ENCODE measurements around the gene MIDN. TPM values are rescaled to one million over a fixed set of nuclear protein-coding genes. Genes with fewer than 3 reads are reported as not detected.
A peak's percentile ranks its signal among the peaks of the same experiment; 100 is the strongest.

Gene MIDN
- total and polyA plus RNA-seq, 3 experiments from 2014 or later, result 14.6 to 45.3 (median 39.8) TPM

DNA sequence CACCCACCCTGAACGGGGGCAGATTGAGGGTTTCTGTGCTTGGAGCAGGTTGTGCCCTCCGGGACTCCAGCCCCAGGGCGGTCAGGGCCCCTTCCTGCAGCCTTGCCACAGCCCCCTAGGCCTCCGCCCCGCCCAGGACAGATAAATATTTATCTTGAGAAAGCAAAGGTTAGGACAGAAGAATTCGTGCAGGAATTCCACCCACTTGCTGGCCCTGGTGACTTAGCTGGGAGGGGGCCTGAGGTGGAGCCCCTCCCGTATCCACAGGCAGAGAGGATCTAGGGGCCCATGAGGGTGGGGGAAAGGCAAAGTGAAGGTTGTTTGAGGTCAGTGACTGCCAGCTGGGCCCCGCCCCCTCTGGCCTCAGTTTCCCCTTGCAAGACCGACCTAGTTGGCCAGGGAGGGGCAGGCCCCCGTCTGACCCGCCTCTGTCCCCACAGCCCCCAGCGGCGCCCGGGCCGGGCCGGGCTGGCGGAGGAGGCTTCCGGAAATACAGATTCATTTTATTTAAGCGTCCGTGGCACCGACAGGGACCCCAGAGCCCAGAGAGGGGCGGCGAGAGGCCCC lies 5.2 kb downstream of the MIDN start:
- Mint-ChIP-seq H3K36me3 (peaks cover 4 to 56% (median 7%) of the 10 kb centered on the region in 3 donors), H3K4me3 (peak overlapping the region; percentile 51 to 98 (median 66)), H3K9me3 (no peaks in the 10 kb centered on the region), H3K27ac (peak overlapping the region; percentile 56 to 100 (median 85)), H3K4me1 (peaks cover 19 to 46% (median 24%) of the 10 kb centered on the region in 3 donors), H3K27me3 (peaks cover 0 to 10% of the 10 kb centered on the region in 2 donors)
- peak overlapping the region; percentile 92 for H3K27ac ChIP-seq (ENCODE audit: low read depth, low read length)
- no peak for DNase-seq
- H3K4me1 ChIP-seq (ENCODE audit: insufficient read depth, low read length), result peaks cover 52% of the 10 kb centered on the region
- no peaks in the 10 kb centered on the region for H3K9me3 ChIP-seq (ENCODE audit: low read length)
- H3K36me3 ChIP-seq (ENCODE audit: insufficient read depth, low read length), result peaks cover 30% of the 10 kb centered on the region
- no peaks in the 10 kb centered on the region for H3K27me3 ChIP-seq (ENCODE audit: insufficient read depth, low read length, poor library complexity, severe bottlenecking)
- CTCF ChIA-PET, result interaction anchor here (1.1 to 7.9 kb wide), 4 partner anchors 9 to 19 kb away, joined by 4 to 99 read pairs (median 22); partner anchors contain the start of gene CIRBP
- POLR2A ChIA-PET, result interaction anchor here (1.0 to 4.8 kb wide), 7 partner anchors 8 to 223 kb away, joined by 5 to 86 read pairs (median 12); partner anchors contain the start of genes CIRBP and FAM174C
- H3K4me3 ChIP-seq (ENCODE audit: low read length), result peak overlapping the region; percentile 34

DNA sequence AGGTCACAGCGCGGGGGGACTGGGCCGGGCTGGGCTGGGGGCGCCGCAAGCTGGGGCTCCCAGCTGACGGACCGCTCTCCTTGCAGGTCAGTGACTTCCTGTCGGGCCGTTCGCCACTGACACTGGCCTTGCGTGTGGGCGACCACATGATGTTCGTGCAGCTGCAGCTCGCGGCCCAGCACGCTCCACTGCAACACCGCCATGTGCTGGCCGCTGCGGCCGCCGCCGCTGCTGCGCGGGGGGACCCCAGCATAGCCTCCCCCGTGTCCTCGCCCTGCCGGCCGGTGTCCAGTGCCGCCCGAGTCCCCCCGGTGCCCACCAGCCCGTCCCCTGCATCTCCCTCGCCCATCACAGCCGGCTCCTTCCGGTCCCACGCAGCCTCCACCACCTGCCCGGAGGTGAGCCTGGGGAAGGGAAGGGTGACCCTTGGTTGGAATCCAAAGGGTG lies 5.7 kb downstream of the MIDN start:
- peaks cover 0 to 14% of the 10 kb centered on the region in 2 donors for H3K27me3 Mint-ChIP-seq
- no peaks in the 10 kb centered on the region for H3K27me3 ChIP-seq (ENCODE audit: insufficient read depth, low read length, poor library complexity, severe bottlenecking)
- peaks cover 4 to 61% (median 7%) of the 10 kb centered on the region in 3 donors for H3K36me3 Mint-ChIP-seq
- peaks cover 30% of the 10 kb centered on the region for H3K36me3 ChIP-seq (ENCODE audit: insufficient read depth, low read length)
- POLR2A ChIA-PET, result interaction anchor here (1.6 to 4.8 kb wide), 4 partner anchors 8 to 15 kb away, joined by 8 to 86 read pairs (median 42); partner anchors contain the start of gene CIRBP
- DNase-seq, result no peak
- H3K27ac ChIP-seq (ENCODE audit: low read depth, low read length), result peak overlapping the region; percentile 31
- H3K27ac Mint-ChIP-seq, result peak overlapping the region in 3 of 8 donors; percentile 86 to 99 (median 92)
- H3K4me3 Mint-ChIP-seq, result peak overlapping the region in 5 of 7 donors; percentile 29 to 85 (median 65)
- no peaks in the 10 kb centered on the region for H3K9me3 Mint-ChIP-seq
- no peaks in the 10 kb centered on the region for H3K9me3 ChIP-seq (ENCODE audit: low read length)
- no peak overlapping the region for H3K4me3 ChIP-seq (ENCODE audit: low read length)
- CTCF ChIA-PET, result interaction anchor here (1.5 to 7.9 kb wide), 3 partner anchors 10 to 18 kb away, joined by 4 to 99 read pairs (median 38); partner anchors contain the start of gene CIRBP
- peaks cover 24 to 51% (median 29%) of the 10 kb centered on the region in 3 donors for H3K4me1 Mint-ChIP-seq
- H3K4me1 ChIP-seq (ENCODE audit: insufficient read depth, low read length), result peaks cover 57% of the 10 kb centered on the region

DNA sequence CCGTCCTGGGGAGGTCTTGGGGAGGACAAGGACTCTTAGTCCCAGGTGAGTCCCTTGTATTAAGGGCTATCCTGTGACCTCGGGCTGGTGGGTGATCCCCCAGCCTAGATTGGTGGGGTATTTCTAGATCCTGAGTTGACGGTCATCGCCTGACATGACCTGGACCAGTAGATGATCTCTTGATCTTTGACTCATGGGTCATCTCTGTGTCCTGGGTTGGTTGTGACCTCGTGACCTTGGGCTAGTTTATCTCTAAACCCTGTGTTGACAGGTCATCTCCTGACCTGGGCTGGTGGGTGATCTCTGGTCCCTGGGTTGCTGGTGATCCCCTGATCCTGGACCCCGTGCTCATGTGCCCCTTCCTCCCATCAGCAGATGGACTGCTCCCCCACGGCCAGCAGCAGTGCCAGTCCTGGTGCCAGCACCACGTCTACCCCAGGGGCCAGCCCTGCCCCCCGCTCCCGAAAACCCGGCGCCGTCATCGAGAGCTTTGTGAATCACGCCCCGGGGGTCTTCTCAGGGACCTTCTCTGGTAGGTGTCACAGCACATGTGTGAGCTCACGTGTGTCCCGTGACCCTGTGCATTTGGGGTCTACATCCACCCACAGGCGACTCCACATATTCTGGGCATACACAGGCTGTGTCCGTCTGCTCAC lies 6.3 kb downstream of the MIDN start:
- Histone ChIP-seq H3K27me3 (ENCODE audit: insufficient read depth, low read length, poor library complexity, severe bottlenecking) (no peaks in the 10 kb centered on the region), H3K9me3 (ENCODE audit: low read length) (no peaks in the 10 kb centered on the region), H3K4me1 (ENCODE audit: insufficient read depth, low read length) (peaks cover 62% of the 10 kb centered on the region), H3K36me3 (ENCODE audit: insufficient read depth, low read length) (peaks cover 30% of the 10 kb centered on the region), H3K4me3 (ENCODE audit: low read length) (no peak overlapping the region), H3K27ac (ENCODE audit: low read depth, low read length) (peak overlapping the region; percentile 31)
- H3K27me3 Mint-ChIP-seq, result peaks cover 0 to 14% of the 10 kb centered on the region in 2 donors
- ChIA-PET CTCF (interaction anchor here (5.2 to 7.9 kb wide), 2 partner anchors 10 to 13 kb away, joined by 38 to 99 read pairs; partner anchors contain the start of gene CIRBP), POLR2A (interaction anchor here (1.4 to 4.8 kb wide), 3 partner anchors 11 to 15 kb away, joined by 4 to 86 read pairs (median 56); partner anchors contain the start of gene CIRBP)
- H3K4me3 Mint-ChIP-seq, result peak overlapping the region in 6 of 7 donors; percentile 37 to 85 (median 58)
- H3K9me3 Mint-ChIP-seq, result no peaks in the 10 kb centered on the region
- H3K36me3 Mint-ChIP-seq, result peaks cover 4 to 61% (median 7%) of the 10 kb centered on the region in 3 donors
- peak overlapping the region; percentile 35 to 99 (median 74) for H3K27ac Mint-ChIP-seq
- H3K4me1 Mint-ChIP-seq, result peaks cover 30 to 56% (median 35%) of the 10 kb centered on the region in 3 donors
- no peak for DNase-seq

DNA sequence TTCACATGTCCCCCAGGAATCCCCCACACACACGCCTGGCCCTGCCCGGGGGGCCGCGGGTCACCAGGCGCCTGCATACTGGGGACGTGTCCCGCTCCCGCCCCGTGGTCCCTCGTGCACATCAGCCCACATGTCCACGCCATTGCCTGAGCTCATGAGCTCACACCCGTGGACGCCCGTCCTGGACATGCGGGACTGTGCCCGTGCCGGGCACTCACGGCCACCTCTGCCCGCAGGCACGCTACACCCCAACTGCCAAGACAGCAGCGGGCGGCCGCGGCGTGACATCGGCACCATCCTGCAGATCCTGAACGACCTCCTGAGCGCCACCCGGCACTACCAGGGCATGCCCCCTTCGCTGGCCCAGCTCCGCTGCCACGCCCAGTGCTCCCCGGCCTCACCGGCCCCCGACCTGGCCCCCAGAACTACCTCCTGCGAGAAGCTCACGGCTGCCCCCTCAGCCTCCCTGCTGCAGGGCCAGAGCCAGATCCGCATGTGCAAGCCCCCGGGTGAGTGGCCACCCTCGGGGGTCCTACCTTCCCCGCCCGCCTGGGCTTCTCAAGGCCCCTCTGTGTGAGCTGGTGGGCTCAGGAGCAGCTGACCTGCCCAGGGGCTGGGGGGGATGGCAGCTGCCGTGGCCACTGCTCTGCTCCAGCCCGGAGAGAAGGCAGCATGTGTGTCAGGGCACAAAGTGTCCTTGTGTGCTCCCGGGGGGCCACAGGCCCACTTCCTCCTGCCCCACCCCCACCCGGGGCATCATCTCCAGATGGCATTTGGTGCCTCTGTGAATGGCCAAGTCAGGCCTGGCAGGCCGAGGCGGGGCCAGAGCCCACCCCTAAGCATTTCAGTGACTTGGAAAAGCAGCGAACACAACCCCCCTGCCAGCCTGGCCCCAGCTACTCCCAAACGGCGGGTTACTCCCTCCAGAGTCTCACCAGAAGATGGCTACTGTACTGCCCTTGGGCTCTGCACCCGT lies 7.1 kb downstream of the MIDN start:
- DNase-seq, result no peak
- H3K4me3 Mint-ChIP-seq, result peak overlapping the region in 4 of 7 donors; percentile 37 to 70 (median 52)
- ChIA-PET POLR2A (interaction anchor here (0.7 to 4.8 kb wide), 4 partner anchors 10 to 24 kb away, joined by 3 to 56 read pairs (median 6); no protein-coding TSS in a partner anchor), CTCF (interaction anchor here (5.2 to 7.9 kb wide), 2 partner anchors 11 to 12 kb away, joined by 38 to 99 read pairs; partner anchors contain the start of gene CIRBP)
- H3K9me3 ChIP-seq (ENCODE audit: low read length), result no peaks in the 10 kb centered on the region
- peaks cover 0 to 12% of the 10 kb centered on the region in 2 donors for H3K27me3 Mint-ChIP-seq
- H3K36me3 Mint-ChIP-seq, result peaks cover 4 to 60% (median 7%) of the 10 kb centered on the region in 3 donors
- H3K4me3 ChIP-seq (ENCODE audit: low read length), result no peak overlapping the region
- H3K27me3 ChIP-seq (ENCODE audit: insufficient read depth, low read length, poor library complexity, severe bottlenecking), result no peaks in the 10 kb centered on the region
- H3K4me1 Mint-ChIP-seq, result peaks cover 34 to 63% (median 39%) of the 10 kb centered on the region in 3 donors
- H3K4me1 ChIP-seq (ENCODE audit: insufficient read depth, low read length), result peaks cover 70% of the 10 kb centered on the region
- peaks cover 30% of the 10 kb centered on the region for H3K36me3 ChIP-seq (ENCODE audit: insufficient read depth, low read length)
- H3K9me3 Mint-ChIP-seq, result no peaks in the 10 kb centered on the region
- H3K27ac Mint-ChIP-seq, result peak overlapping the region in 6 of 8 donors; percentile 36 to 99 (median 74)
- no peak overlapping the region for H3K27ac ChIP-seq (ENCODE audit: low read depth, low read length)

DNA sequence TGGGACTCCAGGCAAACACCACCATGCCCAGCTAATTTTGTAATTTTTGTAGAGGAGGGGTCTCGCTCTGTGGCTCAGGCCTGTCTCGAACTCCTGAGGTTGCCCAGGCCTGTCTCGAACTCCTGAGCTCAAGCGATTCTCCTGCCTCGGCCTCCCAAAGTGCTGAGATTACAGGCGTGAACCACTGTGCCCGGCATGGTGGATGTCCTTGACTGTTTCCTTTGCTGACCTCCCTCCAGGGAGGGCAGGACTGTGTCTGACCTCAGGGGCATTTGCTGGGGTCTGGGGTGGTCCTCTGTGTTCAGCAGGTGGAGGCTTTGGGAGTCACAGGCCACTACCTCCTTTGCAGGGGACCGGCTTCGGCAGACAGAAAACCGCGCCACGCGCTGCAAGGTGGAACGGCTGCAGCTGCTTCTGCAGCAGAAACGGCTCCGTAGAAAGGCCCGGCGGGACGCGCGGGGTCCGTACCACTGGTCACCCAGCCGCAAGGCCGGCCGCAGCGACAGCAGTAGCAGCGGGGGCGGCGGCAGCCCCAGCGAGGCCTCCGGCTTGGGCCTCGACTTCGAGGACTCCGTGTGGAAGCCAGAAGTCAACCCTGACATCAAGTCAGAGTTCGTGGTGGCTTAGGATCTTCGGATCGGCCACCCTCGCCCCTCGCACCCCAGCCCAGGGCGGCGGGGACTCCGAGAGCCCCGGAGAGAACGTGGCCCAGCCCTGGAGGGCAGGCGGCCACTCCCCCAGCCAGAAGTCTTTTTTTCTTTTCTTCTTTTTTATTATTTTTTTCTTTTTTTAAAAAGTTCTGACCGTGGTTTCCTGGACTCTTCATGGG lies 8.5 kb downstream of the MIDN start:
- CTCF ChIA-PET, result interaction anchor here (5.2 to 7.9 kb wide), 2 partner anchors 11 to 13 kb away, joined by 38 to 99 read pairs; partner anchors contain the start of gene CIRBP
- H3K4me1 Mint-ChIP-seq, result peaks cover 41 to 71% (median 42%) of the 10 kb centered on the region in 3 donors
- Histone ChIP-seq H3K36me3 (ENCODE audit: insufficient read depth, low read length) (peaks cover 30% of the 10 kb centered on the region), H3K4me1 (ENCODE audit: insufficient read depth, low read length) (peaks cover 79% of the 10 kb centered on the region), H3K27ac (ENCODE audit: low read depth, low read length) (no peak overlapping the region), H3K9me3 (ENCODE audit: low read length) (no peaks in the 10 kb centered on the region), H3K4me3 (ENCODE audit: low read length) (no peak overlapping the region), H3K27me3 (ENCODE audit: insufficient read depth, low read length, poor library complexity, severe bottlenecking) (no peaks in the 10 kb centered on the region)
- POLR2A ChIA-PET, result interaction anchor here (1.4 to 4.8 kb wide), 3 partner anchors 9 to 12 kb away, joined by 3 to 56 read pairs (median 41); partner anchors contain the start of gene CIRBP
- no peaks in the 10 kb centered on the region for H3K9me3 Mint-ChIP-seq
- H3K27ac Mint-ChIP-seq, result peak overlapping the region in 7 of 8 donors; percentile 35 to 99 (median 80)
- peaks cover 4 to 56% (median 7%) of the 10 kb centered on the region in 3 donors for H3K36me3 Mint-ChIP-seq
- DNase-seq, result no peak
- H3K27me3 Mint-ChIP-seq, result peaks cover 0 to 9% of the 10 kb centered on the region in 2 donors
- H3K4me3 Mint-ChIP-seq, result peak overlapping the region in 6 of 7 donors; percentile 43 to 91 (median 60)

DNA sequence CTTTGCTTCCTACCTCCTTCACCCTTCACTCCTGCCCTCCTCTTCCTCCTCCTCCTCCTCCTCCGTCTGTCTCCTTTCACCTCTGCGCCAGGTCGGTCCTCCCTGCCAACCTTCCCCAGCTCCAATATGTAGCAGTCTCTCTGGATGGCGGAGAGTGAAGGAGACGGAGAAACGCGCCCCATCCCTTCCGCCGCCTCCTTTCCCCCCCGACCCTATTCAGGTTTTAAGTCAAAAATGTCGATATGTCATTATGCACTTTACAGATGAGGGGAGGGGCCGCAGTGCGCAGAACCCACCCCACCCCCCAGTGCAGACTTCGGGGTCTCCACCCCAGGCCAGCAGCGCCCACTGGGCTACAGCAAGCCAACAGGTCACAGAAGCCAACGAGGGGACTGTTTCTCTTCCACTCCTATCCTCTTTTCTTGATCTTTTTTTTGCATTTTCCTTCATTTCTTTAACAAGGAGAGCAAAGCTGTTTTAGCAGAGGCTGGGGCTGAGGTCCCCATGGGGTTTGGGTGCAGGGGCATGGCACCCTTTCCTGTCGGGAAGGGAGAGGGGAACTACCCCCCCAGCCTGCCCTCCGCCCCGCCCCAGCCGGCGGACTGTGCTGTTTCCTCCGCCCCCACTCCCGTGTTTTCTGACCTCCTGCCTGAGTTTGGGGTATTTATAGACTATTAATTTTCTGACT lies 9.2 kb downstream of the MIDN start:
- Mint-ChIP-seq H3K9me3 (no peaks in the 10 kb centered on the region), H3K4me3 (peak overlapping the region; percentile 45 to 91 (median 67)), H3K27me3 (peaks cover 0 to 9% of the 10 kb centered on the region in 2 donors), H3K4me1 (peaks cover 43 to 76% (median 45%) of the 10 kb centered on the region in 3 donors), H3K36me3 (peaks cover 4 to 52% (median 7%) of the 10 kb centered on the region in 3 donors), H3K27ac (peak overlapping the region; percentile 50 to 100 (median 98))
- no peak for DNase-seq
- H3K36me3 ChIP-seq (ENCODE audit: insufficient read depth, low read length), result peaks cover 30% of the 10 kb centered on the region
- POLR2A ChIA-PET, result interaction anchor here (4.1 kb wide), 1 partner anchor 12 kb away, joined by 41 read pairs; the partner anchor contains the start of gene CIRBP
- peaks cover 86% of the 10 kb centered on the region for H3K4me1 ChIP-seq (ENCODE audit: insufficient read depth, low read length)
- no peaks in the 10 kb centered on the region for H3K27me3 ChIP-seq (ENCODE audit: insufficient read depth, low read length, poor library complexity, severe bottlenecking)
- CTCF ChIA-PET, result interaction anchor here (5.2 to 7.9 kb wide), 2 partner anchors 10 to 13 kb away, joined by 38 to 99 read pairs; partner anchors contain the start of gene CIRBP
- no peak overlapping the region for H3K27ac ChIP-seq (ENCODE audit: low read depth, low read length)
- H3K9me3 ChIP-seq (ENCODE audit: low read length), result no peaks in the 10 kb centered on the region
- H3K4me3 ChIP-seq (ENCODE audit: low read length), result no peak overlapping the region

All from CD8-positive, alpha-beta memory T cell (primary cell).